K562 (cell line): ENCODE data around the gene RREB1. TPM values are rescaled to one million over a fixed set of nuclear protein-coding genes. Genes with fewer than 3 reads are reported as not detected.

ENCODE experiments used
- AFF1 ChIP-seq, 2 experiments: fragments of 450-650 bp; IDR thresholded peaks; 2 replicates each; pipeline ENCODE4 v1.6.1; 2018; ENCODE audit warnings: mild to moderate bottlenecking in 2 of 2, low read depth in 1 of 2; ENCODE audit not compliant: partially characterized antibody in 2 of 2
- HDAC1 ChIP-seq, 2 experiments: fragments of 450-650 bp; IDR thresholded peaks; 2 replicates each; pipeline ENCODE4 v1.6.1; 2016 to 2017; ENCODE audit warnings: inconsistent platforms in 1 of 2, mild to moderate bottlenecking in 1 of 2, moderate library complexity in 1 of 2
- MGA ChIP-seq: fragments of 450-650 bp; IDR thresholded peaks from 2 replicates; pipeline ENCODE4 v1.6.1; 2016; ENCODE audit warnings: mild to moderate bottlenecking, moderate library complexity
- OTX1 ChIP-seq: fragments of 450-650 bp; formaldehyde crosslinking; IDR thresholded peaks from 2 replicates; pipeline ENCODE4 v1.4.0; 2022; ENCODE audit warnings: mild to moderate bottlenecking
- TRIM28 ChIP-seq: fragments of 450-650 bp; IDR thresholded peaks from 2 replicates; pipeline ENCODE4 v1.6.1; 2017
- polyA plus RNA-seq, 8 experiments: library from polyadenylated mRNA; depleted of rRNA in 4 of 8; stranded (reverse) in 5 of 8; unstranded in 3 of 8; fragments of >200 nt; fragmentation: Nextera tagmentation in 2 of 8; fragmentation: Illumina TruSeq in 1 of 8; extraction: Ambion mirVana in 2 of 8; extraction: Trizol in 1 of 8; gene quantifications; 2 replicates each; pipeline versions ENCODE4 v1.2.1 to v1.2.3, GENCODE V29; 2011 to 2014; ENCODE audit warnings: inconsistent platforms in 1 of 8, missing spikeins in 1 of 8
- total RNA-seq, 7 experiments: library from RNA; depleted of rRNA in 6 of 7; stranded (reverse); fragments of >200 nt in 6 of 7; fragmentation: Illumina TruSeq in 2 of 7; extraction: Trizol in 2 of 7; gene quantifications; 2 replicates each; pipeline versions ENCODE4 v1.2.1 to v1.2.3, GENCODE V29; 2011 to 2021; ENCODE audit warnings: low replicate concordance in 1 of 7

Gene RREB1
- total and polyA plus RNA-seq, 9 of the 15 experiments (the other 6 are each of a cell fraction or from before 2014, with no cell fraction given): 3.3 to 64.2 (median 19.3) TPM

DNA sequence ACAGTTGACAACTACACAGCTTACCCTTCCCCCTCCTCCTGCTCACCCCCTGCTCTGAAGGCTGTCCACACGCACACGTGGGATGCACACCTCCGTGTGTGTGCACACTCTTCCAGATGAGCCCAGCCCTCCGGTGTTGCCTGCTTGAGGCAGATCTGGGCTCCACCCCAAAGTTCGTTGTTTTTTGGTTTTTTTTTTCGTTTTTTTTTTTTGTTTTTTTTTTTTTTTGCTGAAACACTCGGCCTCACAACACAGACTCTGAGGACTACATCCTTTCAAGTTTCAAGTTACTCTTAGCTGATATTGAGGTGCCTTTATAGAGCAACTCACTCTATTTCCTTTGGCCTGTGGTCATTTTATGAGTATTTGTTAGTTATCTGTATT, 88.2 kb downstream of the RREB1 start (continued):
- peak; percentile 75 for TF ChIP-seq MGA
- TF ChIP-seq AFF1 (IDR thresholded peaks at IDR 0.05; ENCODE audit: low read depth in 1 of 2, partially characterized antibody in 2 of 2): peak in 1 of 2 experiments; percentile 16
- no peak for TF ChIP-seq TRIM28
- TF ChIP-seq OTX1 (CRISPR knock-in tag): no peak
- TF ChIP-seq HDAC1 (IDR thresholded peaks at IDR 0.05): peak in 1 of 2 experiments; percentile 82; a peak in 2 of 4 replicates
- TF ChIP-seq, all 486 proteins: peak for 50
